Caki2 (cell line): ENCODE data around the gene CLMN. TPM values are rescaled to one million over a fixed set of nuclear protein-coding genes. Genes with fewer than 3 reads are reported as not detected.
"Not testable (repeated sequence)": the region's sequence is repeated elsewhere in the genome, so short reads cannot be mapped to it uniquely, and the experiment has no call there.

Source experiments
- DNase-seq: peaks from one replicate; pipeline ENCODE4 v3.0.0-alpha.2; 2015; ENCODE audit warnings: low read depth
- in situ Hi-C: cut with HindIII; loops from 2 replicates; pipeline ENCODE4 v1.10.0; 2016; ENCODE audit warnings: low sequenced_read_pairs, low pct_unique_long_range_greater_than_20kb, mixed read lengths
- total RNA-seq: library from RNA; depleted of rRNA; stranded (reverse); fragments of >200 nt; shearing (Covaris generic); gene quantifications from 2 replicates; pipeline ENCODE4 v1.2.3, GENCODE V29; 2014; ENCODE audit warnings: low replicate concordance

CLMN gene
- total RNA-seq, 1 experiment from 2014 or later: 4.3 TPM

DNA sequence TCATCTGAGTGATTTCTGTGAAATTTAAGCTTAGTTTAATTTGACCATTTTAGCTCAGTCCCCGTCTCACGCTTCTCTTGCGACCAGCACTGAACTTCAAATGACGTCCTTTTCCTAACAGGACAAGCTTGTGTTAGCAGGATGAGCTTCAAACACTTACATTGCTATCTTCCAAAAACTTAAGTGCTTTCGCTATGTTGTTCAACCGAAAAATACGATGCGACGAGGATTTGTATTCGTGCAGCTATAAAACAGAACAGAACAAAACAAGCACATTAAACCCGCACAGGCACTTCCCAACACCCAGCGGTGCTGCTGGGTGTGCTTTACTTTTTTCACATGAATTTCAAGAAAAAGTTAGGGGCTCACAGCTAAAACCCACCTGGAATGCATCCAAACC, 98.2 kb downstream of the CLMN start:
- no peak for DNase-seq
- in situ Hi-C loops: no loop called here

DNA sequence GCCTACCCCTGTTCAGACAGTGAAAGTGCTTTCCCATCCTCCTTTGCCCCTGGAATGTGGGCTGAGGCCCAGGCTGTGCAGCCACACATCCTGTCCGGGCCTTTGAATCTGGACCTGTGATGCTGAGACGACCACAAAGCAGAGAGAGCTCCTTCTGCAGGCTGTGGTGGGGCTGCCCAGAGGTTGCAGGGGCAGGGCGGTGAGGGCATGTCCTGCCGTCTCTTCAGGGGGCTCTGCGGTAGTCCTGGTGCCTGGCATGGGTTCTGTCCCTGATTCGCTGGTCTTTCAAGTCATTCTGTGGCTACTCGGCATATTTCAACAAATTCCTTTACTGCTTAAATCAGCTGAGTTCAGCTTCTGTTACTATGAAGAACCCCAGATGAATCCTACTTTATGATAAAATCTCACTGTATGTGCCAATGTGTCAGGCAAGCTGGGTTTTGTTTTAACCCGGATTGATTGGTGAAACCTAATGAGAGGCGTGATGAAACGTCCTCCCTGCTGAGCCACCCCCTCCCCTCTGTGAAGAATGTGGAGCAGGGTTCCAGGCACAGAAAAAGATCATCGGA, 99.0 kb downstream of the CLMN start:
- DNase-seq: no peak
- in situ Hi-C loops: no loop called here

DNA sequence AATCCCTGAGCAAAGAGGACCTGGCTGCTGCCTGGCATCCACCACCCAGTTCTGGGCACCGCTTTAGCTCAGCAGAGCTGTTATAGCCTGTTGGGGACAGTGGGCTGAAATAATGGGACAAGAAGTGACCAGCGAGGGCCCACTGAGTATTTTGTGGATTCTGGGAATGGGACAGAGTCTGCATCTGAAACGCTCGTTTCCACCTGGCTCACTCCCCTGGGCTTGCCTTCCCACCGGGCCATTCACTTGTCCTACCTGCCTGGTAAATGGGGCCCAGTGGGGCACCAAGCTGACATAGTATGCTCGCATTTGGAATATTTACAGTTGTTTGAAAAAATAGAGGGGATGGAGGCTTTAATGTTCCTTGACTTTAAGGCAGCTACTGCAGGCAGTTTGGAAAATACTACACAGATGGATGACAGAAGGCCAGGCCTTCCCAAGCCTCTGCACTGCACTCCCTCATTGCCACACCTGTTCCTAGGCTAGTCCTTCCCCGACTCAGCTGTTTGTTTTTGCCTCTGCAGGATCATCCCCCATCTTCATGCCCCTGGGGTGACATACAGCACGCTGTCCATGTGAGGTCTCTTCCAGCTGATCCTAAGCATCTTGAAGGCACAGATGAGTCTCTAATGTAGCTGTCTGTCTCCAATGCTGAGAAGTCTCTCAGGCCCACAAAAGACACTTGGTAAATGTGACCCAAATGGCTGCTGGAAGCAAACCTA, 101.1 kb downstream of the CLMN start:
- DNase-seq: no peak
- in situ Hi-C loops: no loop called here

DNA sequence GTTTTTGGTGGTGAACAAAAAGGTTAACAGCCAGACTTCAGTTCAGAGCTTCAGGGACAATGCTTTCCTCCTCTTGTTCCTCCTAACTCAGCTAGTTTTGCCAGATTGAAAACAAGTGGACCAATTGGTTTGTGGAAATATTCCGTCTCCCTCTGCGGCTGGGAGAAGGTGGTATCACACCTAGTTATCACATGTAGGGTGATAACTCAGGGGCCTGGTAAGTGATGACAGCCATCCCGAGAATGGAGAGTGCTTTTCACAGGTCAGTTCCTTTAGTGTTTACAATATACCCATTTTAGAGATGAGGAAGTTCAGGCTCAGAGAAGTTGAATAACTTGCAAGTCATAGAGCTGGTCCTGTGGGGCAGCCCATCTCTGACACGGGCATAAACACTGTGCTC, 101.7 kb downstream of the CLMN start:
- no peak for DNase-seq
- in situ Hi-C loops: no loop called here

DNA sequence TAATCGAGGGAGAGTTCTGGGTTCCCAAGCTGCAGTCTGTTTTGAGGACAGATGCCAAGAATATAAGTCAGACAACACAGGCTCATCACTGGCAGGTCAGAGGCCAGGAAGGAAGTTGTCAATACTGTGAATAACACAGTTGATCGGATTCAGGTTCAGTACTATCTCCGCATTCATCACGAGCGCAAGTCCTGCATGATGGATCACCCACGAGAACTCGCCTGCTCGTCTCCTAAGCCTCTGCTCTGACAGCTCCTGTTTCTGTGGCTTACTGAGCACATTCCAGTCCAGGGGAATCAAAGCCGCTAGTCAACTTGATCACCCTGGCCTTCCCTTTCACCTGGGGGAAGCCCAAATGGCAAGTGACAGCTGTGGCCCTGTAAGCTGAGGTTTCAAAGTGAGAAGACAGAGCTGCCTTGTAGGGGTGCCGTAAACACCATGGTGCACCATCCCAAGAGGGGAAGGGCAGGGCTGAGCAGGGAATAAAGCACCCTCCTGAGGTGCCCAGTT, 102.3 kb downstream of the CLMN start:
- in situ Hi-C loops: no loop called here
- no peak for DNase-seq

DNA sequence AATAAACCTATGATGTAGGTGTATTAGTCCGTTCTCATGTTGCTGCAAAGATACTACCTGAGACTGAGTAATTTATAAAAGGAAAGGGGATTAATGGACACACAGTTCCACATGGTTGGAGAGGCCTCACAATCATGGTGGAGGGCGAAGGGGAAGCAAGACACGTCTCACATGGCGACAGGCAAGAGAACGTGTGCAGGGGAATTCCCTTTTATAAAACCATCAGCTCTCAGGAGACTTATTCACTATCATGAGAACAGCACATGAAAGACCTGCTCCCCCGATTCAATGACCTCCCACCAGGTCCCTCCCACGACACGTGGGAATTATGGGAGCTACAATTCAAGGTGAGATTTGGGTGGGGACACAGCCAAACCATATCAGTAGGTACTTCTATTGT, 103.7 kb downstream of the CLMN start:
- DNase-seq: no peak
- in situ Hi-C loops: no loop called here

DNA sequence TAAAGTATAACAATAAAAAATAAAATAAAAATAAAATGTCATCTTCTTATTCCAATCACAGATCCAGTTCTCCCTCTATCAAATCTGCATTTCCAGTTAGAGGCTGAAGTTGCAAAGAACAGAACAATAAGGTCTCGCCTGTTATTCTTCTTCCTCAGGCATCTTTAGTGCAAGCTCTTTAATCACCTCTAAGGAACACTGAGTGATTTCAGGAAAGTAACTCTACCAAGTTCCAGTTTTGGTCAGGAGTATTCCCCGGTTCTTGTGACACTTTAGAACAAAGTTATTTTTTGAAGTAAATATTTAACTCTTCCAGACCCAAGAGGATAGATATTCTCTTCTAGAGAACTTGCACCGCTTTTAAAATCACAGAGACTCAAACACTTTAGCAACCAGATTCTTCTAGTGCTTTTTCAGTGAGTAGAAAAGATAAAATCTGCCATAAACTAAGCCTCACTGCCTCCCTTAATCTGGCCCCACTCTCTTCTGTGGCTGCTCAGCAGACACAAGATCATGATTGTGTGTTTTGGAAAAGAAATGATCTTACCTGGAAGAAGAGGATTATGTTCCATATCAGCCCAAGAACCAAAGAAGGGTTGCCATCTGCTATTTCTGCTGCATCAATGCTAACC, 104.5 kb downstream of the CLMN start:
- in situ Hi-C loops: no loop called here
- no peak for DNase-seq

DNA sequence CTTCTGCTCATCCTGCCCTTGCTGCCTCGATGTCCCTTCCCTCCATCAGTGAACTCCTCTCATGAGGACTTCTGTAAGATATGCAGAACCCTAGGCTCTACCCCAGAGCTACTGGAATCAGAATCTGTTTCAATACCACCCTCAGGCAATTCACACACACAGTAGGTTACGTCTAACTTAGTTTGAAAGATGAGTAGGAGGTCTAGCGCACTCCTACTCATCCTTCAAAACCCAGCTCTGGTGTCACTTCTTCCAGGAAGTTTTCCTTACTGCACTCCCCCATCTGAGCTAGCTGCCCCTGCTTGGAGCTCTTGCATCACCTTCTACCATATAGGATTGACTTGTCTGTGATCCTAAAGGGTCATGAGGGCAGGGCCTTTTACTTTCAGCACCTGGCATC, 105.9 kb downstream of the CLMN start:
- DNase-seq: no peak

DNA sequence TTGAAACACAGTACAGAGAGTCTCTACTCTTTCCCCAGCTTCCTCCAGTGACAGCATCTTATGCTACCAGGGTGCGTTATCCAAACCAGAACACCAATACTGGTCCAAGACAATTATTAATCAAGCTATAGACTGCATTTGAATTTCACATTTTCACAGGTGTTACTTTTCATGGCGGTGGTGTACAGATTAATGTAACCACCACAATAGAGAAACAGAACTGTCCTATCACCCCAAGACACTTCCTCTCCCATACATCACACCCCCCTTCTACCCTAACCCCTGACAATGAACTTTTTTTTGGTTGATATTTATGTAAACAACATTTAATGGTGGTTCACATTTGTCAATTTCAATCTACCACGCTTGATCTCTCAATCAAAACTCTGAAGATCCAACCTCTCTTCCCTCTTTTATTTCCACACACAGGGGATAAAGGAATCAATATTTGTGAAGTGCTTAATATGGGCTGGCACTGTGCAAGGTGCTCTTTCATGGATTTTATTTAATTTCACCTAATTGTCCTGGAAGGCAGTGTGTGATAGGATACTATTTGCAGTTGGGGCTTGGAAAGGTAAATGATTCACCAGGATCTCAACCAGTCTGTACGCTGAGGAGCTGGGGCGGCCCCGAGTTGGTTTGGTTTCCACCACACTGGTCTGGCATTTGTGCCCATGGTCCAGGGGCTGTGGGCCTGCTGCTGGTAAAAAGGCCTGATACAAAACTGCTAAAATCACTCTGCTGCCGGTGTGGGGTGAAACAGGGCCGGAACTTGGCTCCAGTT, 107.8 kb downstream of the CLMN start:
- DNase-seq: no peak
- in situ Hi-C loops: no loop called here

More for the DNA sequence above, 105.9 kb downstream of the CLMN start:
- in situ Hi-C loops: no loop called here

DNA sequence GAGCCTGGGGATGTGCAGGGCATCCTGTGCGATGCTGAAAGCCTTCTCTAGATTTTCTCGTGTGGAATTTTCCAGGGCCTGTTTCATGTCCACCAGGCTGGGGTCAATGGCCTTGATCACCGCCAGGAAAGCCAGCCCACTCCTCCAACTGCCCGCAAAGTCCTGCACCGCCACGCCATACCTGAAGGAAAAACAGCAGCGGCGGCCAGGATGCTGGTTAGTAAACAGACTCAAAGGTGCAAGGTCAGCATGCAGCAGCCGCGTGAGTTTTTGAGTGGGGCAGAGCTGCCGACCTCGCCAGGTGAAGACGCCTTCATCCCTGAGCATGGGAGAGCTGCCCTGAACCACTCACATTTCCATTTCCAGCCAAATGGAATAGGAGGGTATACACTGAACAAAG, 109.0 kb downstream of the CLMN start:
- no peak for DNase-seq
- in situ Hi-C loops: no loop called here

DNA sequence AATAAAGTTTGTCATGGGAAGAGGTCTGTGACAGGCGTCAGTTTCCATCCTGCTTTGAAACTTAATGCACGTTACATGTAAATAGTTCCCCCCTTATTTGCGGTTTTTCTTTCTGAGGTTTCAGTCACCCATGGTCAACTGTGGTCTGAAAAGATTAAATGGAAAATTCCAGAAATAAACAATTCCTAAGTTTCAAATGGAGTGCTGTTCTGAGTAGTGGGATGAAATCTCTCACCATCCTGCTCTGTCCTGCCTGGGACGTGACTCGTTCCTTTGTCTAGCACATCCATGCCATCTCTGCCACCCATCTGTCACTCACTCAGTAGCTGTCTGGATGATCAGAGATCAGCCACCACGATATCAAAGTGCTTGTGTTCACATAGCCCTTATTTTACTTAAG, 111.1 kb downstream of the CLMN start:
- DNase-seq: no peak
- in situ Hi-C loops: no loop called here

DNA sequence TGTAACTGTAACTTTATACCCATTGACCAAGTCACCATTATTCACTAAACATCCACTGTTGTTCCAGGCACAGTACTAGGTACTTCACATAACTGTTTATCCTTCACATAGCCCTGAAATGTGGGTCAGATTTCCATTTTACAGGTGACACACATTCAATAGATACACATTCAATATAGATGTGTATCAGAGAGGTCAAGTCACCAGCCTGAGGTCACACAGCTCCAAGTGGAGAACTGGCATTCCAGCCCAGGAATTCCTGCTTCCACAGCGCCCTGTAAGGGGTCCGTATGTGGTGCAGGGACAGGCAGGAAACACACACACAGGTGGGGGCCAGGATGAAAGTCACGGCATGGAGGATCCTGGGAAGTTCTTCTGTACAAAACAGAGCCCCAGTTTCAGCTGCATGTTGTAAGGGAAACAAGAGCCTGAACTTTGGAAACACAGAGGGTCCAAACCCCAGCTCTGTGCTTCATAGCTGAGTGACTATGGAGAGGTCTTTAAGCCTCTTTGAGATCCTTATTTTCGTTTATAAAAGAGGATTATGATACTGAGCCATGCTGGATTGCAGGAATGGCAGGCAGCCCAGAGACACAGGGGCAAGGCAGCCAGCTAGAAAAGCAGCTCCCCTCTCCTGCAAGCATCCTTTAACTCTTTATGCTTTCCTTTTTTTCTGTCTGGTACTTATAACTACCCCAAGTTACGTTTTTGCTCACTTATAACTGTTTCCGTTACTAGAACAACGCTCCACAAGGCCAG, 112.1 kb downstream of the CLMN start:
- DNase-seq: no peak
- in situ Hi-C loops: no loop called here

DNA sequence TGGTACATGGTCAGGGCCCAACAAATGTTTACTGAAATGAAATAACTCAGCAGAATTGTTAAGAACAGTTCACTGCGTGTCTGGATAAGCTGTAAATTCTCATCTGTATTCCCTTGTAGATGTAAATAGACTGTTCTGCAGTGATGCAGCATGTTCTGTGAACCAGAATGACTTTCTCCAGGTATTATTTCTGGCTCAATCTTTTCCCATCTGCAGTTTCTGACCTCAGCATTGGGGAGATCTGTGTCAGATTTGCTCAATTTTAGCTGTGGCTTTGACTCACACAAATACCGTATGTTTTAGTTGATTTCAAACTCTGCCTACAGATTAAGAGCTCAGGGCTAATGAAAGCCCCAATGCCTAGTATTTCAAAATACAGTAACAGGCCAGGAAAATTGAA, 113.2 kb downstream of the CLMN start:
- DNase-seq: no peak
- in situ Hi-C loops: no loop called here

DNA sequence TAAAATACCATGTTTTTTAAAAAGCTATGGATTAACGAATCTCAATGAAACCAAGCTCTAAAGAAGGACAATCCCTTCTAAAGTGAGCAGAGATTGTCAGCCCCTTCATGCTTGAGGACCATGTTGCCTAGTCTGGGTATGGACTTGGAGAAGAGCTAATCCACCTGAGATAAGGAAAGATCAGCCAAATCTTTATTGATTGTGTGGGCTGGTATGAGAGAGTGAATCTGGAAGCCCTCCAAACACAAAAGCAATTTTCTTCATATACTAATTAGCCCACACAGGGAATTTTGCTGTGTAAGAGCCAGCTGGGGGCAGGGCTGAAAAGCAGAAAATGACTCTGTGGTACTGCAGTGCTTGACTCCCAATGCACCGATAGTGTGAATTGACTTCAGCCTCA, 115.0 kb downstream of the CLMN start:
- DNase-seq: no peak
- in situ Hi-C loops: no loop called here

DNA sequence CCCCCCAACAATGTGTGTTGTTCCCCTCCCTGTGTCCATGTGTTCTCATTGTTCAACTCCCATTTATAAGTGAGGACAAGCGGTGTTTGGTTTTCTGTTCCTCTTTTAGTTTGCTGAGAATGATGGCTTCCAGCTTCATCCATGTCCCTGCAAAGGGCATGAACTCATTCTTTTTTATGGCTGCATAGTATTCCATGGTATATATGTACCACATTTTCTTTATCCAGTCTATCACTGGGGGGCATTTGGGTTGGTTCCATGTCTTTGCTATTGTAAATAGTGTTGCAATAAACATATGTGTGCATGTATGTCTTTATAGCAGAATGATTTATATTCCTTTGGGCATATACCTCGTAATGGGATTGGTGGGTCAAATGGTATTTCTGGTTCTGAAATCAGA, 118.0 kb downstream of the CLMN start:
- DNase-seq, in situ Hi-C loops: not testable (repeated sequence)

DNA sequence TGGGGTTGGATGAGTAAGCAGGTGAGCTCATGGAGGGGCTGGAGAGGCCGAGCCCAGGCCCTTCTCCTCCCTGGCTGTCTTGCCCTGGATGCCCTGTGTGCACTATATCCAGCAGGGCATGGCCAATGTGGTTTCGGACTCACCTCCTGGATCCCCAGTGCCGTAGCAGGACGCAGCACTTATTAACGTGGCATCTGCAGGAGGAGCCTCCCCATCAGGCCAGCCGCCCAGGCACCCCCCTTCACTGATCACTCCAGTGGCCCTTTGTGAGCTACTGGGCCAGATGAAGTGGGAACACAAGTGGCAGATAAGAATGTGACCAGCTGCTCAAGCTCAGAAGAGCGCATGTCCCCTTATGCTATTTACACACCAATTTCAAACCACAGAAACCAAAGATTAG, 119.3 kb downstream of the CLMN start:
- DNase-seq: no peak
- in situ Hi-C loops: no loop called here

DNA sequence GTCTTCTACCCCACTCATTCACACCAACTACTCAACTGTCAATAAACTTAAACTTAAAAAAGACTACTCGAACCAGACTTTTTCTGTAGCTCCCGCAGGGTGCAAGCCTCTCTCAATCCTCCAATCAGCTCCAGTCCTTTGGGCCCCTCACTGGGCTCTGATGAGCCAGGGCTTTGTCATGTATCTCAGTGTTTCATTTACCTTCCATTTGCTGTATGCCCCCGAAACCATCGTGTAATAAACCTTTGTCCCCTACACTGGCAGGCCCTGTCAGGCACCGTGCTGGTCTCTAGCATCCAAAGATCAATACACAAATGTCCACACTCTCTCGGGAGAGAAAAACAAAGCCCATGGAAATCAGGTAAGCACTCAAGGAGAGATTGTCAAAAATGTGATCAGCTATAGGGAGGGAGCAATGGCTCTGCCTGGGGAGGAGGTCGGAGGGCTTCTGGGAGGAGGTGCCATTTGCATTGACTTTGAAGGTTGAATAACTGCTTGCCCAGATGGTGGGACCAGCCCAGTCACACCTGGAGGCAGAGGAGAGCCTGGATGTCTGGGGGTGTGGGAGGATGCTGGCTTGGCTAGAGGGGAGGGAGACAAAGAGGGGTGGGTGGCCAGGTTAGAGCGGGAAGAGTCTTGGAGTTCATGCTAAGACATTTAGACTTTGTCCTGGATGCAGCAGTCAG, 120.3 kb downstream of the CLMN start:
- no peak for DNase-seq
- in situ Hi-C loops: no loop called here

DNA sequence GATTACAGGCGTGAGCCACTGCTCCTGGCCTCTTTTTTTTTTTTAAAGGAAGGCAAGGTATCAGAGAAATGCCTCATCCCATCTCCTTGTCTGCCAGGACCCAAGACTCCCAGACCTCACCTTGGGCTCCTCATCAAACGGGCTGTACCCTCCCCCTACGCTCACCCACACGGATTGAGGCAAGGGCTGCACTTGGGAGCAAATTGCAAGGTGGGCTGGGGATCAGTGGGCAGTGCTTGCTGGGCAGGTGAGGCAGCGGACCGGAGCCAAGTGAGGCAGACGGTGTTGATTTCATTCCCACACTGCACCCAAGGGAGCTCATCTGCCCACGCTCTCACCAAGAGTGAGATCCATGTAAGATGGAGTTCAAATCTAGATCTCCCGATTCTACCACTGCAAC, 121.4 kb downstream of the CLMN start:
- DNase-seq: no peak
- in situ Hi-C loops: no loop called here
